ENCODE results near the gene RPS23. TPM values are rescaled to one million over a fixed set of nuclear protein-coding genes. Genes with fewer than 3 reads are reported as not detected.

The RPS23 gene
- total and polyA plus RNA-seq, 2 of the 8 experiments (the other 6 are each of a cell fraction or from before 2014, with no cell fraction given): 2,559 to 4,867 TPM

GRCh38 chr5:82306151-82306550 lies 28.0 kb upstream of the RPS23 start:
- Histone ChIP-seq H3K23me2 (ENCODE audit: low read depth, low read length) (no peaks in the 10 kb centered on the region), H3K4ac (replicated peaks; ENCODE audit: insufficient read length, low read depth, low read length) (no peak overlapping the region), H3K27me3 (replicated peaks in 1 of 4; ENCODE audit: control insufficient read depth in 3 of 4, extremely low read depth in 1 of 4, insufficient read depth in 3 of 4, low read length in 3 of 4) (no peaks in the 10 kb centered on the region), H3K4me1 (replicated peaks in 1 of 4; ENCODE audit: control insufficient read depth in 3 of 4, insufficient read depth in 4 of 4, low read length in 3 of 4) (no peaks in the 10 kb centered on the region), H2BK15ac (ENCODE audit: low read length) (no peak overlapping the region), H2BK20ac (ENCODE audit: low read length) (no peak overlapping the region), H3K14ac (ENCODE audit: insufficient read length) (no peak overlapping the region), H2AK5ac (ENCODE audit: low read depth, low read length) (no peak overlapping the region), H3K9ac (replicated peaks in 1 of 4; ENCODE audit: extremely low read depth in 1 of 4, low read depth in 3 of 4, low read length in 3 of 4) (no peak overlapping the region), H3K9me3 (ENCODE audit: insufficient read depth in 2 of 2, low read depth in 1 of 2, low read length in 1 of 2) (peaks cover 2 to 4% of the 10 kb centered on the region in 2 experiments; a peak in 1 of 4 replicates), H3K23ac (ENCODE audit: insufficient read length) (no peak overlapping the region), H2BK12ac (ENCODE audit: low read depth, low read length) (no peak overlapping the region), H4K5ac (ENCODE audit: insufficient read length, low read depth, low read length) (no peak overlapping the region), H3K79me1 (ENCODE audit: low read depth, low read length) (no peaks in the 10 kb centered on the region), H2BK120ac (replicated peaks; ENCODE audit: low read depth, low read length) (no peak overlapping the region), H3K18ac (ENCODE audit: extremely low read depth, low read length) (no peak overlapping the region), H4K20me1 (replicated peaks in 1 of 2; ENCODE audit: control insufficient read depth in 1 of 2, insufficient read depth in 2 of 2, low read length in 2 of 2) (no peaks in the 10 kb centered on the region), H2BK5ac (ENCODE audit: low read depth, low read length) (no peak overlapping the region), H3K4me2 (ENCODE audit: insufficient read depth in 1 of 2, low read depth in 2 of 2, low read length in 2 of 2) (no peak overlapping the region), H3K79me2 (ENCODE audit: control insufficient read depth in 1 of 2, insufficient read depth in 2 of 2, low read length in 2 of 2) (no peaks in the 10 kb centered on the region), H3K56ac (replicated peaks; ENCODE audit: insufficient read length, low read depth, low read length) (no peak overlapping the region), H2AFZ (ENCODE audit: low read length) (no peak overlapping the region), H4K8ac (ENCODE audit: extremely low read depth, insufficient read depth, low read length) (no peak overlapping the region), H3K27ac (ENCODE audit: low read depth, low read length) (no peak overlapping the region), H3K4me3 (ENCODE audit: extremely low read depth in 1 of 4, insufficient read depth in 2 of 4, low read depth in 3 of 4, low read length in 4 of 4) (no peak overlapping the region), H3K36me3 (ENCODE audit: control insufficient read depth in 2 of 4, insufficient read depth in 4 of 4, low read length in 3 of 4) (no peaks in the 10 kb centered on the region), H4K91ac (replicated peaks; ENCODE audit: insufficient read length, low read length) (no peak overlapping the region)
- DNase-seq (ENCODE audit: low read depth in 1 of 2, low spot score in 2 of 2): no peak
- 71% methylated on average over 2 of the region's 2 CpGs; no CpG with 5 or more reads in 1 of the 2 experiments for WGBS, 2 experiments (ENCODE audit: extremely low coverage in 1 of 2, insufficient coverage in 1 of 2, insufficient read length in 1 of 2, insufficient replicate concordance in 2 of 2, low coverage in 1 of 2, low lambda C conversion rate in 2 of 2, missing lambda C conversion rate in 1 of 2)
- FAIRE-seq: no peak
- CTCF ChIA-PET (ENCODE audit: partially characterized antibody): interaction anchor here (1.0 to 2.3 kb wide), 3 partner anchors 11 to 47 kb away, joined by 3 to 9 read pairs (median 6); no protein-coding TSS in a partner anchor
- TF ChIP-seq HDAC2 (IDR thresholded peaks at IDR 0.05; ENCODE audit: borderline replicate concordance in 1 of 2, low read depth in 2 of 2, low read length in 2 of 2): no peak
- peak; percentile 60 for TF ChIP-seq NANOG (IDR thresholded peaks at IDR 0.05; ENCODE audit: insufficient read depth, low read depth, low read length, poor library complexity, severe bottlenecking)
- POLR2A ChIA-PET (ENCODE audit: partially characterized antibody): interaction anchor here (1.8 to 2.2 kb wide), 2 partner anchors 12 to 28 kb away, joined by 6 to 9 read pairs; partner anchors contain the start of gene RPS23
